Umbilical cord (tissue), 2 donors: Measurements from ENCODE around the gene ABCB6. TPM values are rescaled to one million over a fixed set of nuclear protein-coding genes. Genes with fewer than 3 reads are reported as not detected.

Source experiments
- DNase-seq: peaks from one replicate; pipeline ENCODE4 v3.0.0-alpha.2; 2015; ENCODE audit warnings: low spot score
- total RNA-seq: library from RNA; depleted of rRNA; stranded (reverse); fragments of >200 nt; gene quantifications from one replicate; pipeline ENCODE4 v1.2.3, GENCODE V29; 2014; ENCODE audit warnings: low replicate concordance; ENCODE audit not compliant: insufficient read depth

Gene ABCB6
- total RNA-seq, 1 donor from 2014 or later: 34.2 TPM

DNA sequence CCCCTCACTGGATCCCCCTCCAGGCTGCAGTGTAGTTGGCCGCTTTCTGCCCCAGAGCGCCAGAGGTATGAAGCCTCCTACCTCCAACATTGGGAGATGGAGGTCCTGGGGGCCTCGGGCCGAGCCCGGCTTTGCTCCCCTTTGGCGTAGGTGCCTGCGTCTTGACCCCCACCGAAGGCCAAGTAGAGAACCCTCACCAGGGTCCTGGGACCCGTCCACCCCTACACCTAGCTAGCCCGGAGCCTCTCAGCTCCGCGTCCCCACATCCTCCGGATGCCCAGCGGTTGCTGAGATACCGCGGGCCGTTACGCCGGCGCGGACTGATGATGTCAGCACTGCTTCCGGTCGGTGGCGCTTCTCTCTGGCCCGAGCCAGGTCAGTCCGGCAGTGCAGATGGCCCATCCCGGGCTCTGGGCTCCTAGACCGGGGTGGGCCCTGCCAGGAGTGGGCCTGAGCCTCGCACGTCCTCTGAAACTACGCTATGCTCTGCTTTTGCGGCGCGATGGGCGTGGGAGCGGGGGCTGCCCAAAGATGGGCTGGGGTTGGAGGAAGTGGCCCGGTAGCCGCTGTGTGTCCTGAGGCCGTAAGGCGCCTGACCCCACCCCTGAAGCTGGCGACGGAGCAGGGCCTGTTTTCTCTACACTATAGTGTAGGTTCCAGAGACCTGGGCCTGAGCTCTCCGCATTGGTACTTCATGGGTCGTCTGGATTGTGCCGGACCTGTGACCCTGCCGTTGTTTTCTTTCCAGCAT is 26.6 kb upstream of the ABCB6 start, which contains the start of the genes GLB1L and STK16:
Gene GLB1L, minus strand, starts transcription at position 297 of the 751 bp plus-strand sequence. CDS start 1,871 bp downstream, outside the sequence.
Gene STK16, plus strand, starts transcription at position 332 of the 751 bp plus-strand sequence. CDS start 521 bp downstream, outside the sequence.
- DNase-seq: peak; percentile 94

DNA sequence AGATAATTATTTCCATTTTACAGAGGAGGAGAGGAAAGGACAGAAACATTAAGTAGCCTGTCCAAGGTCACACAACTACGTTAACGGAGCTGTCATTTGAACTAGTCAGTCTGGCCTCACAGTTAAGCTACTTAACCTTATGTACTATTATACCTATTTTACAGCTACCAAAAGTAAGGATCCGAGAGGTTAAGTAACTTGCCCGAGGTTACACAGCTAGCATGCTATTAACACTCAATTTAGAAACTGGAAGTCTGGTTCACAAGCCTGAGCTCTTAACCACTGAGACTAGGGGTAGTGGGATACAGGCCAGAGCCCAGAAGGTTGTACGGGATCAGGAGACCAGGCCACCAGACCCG is 26.0 kb upstream of the ABCB6 start:
- DNase-seq: no peak

- DNase-seq: peak; percentile 43
These were observed 24.6 kb upstream of the ABCB6 start for GRCh38 chr2:219243291-219243761.

- no peak for DNase-seq
These were observed 15.6 kb upstream of the ABCB6 start for GRCh38 chr2:219234331-219234730.

GRCh38 chr2:219230059-219230540 is 11.3 kb upstream of the ABCB6 start:
- no peak for DNase-seq

- peak; percentile 100 for DNase-seq
These were observed 10.7 kb upstream of the ABCB6 start, which contains the start of the genes ANKZF1 and ATG9A for GRCh38 chr2:219229305-219230058. ANKZF1 (plus strand) TSS chr2:219229806; CDS start chr2:219230258, 452 bp downstream. ATG9A (minus strand) TSS chr2:219229636; CDS start chr2:219228024, 1,612 bp downstream.

DNA sequence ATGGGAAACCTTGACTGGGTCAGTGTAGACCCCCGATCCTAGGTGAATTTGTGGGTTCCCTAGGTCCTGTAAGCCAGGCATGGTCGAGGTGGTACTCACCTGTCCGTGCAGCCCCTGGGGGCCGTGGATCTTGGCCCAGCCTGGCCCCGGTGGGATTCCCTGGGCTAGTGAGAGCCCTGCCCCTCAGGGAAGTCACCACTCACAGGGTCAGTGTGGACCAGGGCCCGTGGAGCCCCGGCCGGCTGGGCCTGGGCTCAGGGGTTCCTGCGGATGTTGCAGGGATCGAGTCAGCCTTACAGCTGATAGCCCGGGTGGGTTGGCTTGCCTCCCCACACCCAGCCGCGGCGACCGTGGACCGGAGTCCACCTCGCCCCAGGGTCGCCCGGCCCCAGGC is 10.2 kb upstream of the ABCB6 start:
- no peak for DNase-seq

GRCh38 chr2:219228041-219228910 is 9.5 kb upstream of the ABCB6 start:
- DNase-seq: no peak

GRCh38 chr2:219225350-219225749 is 6.6 kb upstream of the ABCB6 start:
- DNase-seq: no peak

DNA sequence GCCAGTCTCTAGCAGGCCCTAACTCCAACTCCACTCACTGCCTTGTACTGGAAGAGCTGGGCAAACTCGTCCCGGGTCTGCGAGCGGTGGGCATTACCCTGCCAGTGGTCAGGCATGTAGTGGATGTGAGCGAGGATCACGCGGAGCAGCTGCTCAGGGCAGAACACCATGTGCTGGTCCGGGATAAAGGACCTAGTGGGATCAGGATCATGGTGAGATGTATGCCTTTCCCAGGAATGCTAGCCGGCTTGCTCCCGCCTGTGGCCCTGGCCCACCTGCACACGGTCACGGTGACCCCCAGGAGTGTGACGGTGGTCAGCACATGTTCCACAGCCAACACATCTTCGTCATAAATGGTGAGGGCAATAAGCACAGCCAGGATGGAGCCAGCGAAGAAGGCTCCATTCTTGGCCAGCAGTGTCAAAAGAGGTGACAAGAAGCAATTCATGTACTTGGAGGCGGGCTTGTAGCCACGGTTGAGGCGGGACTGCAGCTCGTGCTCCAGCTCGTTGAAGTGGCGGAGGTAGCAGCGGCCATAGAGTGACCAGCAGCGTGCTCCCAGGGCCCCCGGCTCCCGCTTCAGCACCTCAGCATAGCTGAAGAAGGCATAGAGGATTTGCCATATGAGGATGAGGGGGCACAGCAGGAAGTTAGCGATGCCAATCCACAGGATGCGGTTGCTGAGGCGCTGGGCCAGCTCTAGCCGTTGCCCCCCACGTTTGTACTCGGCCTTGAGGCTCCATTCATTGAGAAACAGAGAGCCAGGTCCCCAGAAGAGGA is 5.3 kb upstream of the ABCB6 start:
- DNase-seq: no peak

GRCh38 chr2:219221957-219222518 is 3.3 kb upstream of the ABCB6 start:
- no peak for DNase-seq

DNA sequence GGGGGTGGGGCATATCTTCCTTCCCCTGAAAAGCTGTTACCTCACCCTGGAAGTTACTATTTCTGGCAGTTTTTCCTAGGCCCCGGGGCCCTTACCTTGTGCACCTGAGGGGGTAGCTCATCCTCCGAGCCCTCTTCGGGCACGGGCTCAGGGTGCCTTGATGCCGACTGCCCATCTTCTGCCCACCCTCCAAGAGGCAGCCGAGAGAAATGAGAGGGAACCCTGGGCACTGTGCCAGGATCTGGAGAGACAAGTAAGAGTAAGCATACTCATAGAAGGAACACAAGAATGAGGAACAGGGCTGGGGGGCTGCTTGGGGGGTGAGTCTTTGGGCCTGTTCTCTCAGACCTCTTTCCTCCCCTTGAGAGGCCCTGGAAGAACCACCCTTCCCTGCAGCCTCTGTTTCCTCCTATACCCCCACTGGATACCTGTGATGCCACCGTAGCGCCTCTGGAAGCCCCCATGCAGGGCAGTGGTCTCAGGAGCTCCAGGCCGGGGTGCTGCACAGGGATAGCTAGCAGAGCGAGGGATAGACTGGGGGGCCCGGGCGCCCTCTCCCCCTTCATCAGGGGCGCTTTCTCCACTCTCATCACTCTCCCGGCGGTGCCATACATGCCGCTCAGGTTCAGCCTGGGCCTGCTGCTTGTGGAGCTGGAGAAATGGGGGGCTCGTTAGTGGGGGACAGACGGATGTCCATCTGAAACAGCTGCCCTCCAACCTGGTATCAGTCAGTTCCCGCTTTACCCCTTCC is 2.1 kb upstream of the ABCB6 start:
- DNase-seq: no peak

DNA sequence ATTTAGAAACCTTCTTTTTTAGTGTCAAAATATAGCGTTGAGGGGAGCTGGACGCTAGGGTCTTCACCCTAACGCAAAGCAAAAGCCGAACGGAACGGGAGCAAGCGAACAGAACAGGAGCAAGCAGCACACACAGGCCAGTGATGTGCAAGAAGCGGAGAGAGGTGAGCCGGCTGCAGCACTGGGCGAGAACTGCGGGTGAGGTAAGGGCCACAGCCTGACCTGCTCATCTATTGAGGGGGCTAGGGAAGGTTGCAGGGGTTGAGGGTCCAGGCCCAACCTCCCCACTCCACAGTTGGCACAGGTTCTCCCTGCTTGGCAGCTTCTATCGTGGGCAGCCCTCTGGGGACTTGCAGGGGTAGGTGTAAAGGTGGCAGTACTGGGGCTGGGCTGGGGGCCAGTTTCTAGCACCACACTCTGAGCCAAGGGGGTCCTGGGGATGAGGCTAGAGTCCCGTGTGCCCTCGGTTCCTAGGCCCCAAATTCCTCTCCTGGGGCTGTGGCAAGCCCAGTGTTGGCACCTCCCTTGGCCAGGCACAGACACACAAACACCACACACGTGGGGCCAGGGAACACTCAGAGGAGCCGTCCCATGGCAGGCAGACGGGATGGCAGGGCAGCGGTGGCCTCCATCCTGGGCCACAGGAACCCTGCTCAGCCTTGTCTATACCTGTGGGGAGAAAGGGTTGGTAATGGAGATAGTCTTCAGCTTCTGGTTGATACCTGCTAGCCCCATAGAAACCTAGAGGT is 1.2 kb upstream of the ABCB6 start:
- DNase-seq: no peak

DNA sequence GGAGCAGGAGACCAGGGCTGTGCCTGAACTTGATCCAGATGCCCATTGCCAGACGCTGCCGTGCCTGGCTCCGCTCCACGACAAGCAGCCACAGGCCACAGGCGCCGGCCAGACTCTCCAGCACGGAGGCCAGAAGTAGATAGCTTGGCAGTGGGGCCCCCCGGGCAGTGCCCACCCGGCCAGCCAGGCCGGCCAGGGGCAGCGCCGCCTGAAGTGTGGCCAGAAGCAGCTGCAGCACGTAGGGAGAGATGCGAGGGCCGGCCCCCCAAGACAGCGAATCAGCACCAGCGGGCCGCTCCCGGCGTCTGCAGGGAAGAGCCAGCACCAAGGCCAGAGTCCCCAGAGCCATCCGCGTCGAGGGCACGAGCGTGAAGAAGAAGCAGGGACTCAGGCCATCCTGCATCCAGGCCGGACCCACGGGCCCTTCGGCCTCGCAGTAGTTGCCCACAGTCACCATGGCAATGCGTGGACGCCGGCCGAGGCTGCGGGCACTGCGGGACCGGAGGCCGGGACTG is 484 bp downstream of the ABCB6 start:
- peak; percentile 80 for DNase-seq

- DNase-seq: no peak
These were observed 2.2 kb downstream of the ABCB6 start for GRCh38 chr2:219216535-219216915.

DNA sequence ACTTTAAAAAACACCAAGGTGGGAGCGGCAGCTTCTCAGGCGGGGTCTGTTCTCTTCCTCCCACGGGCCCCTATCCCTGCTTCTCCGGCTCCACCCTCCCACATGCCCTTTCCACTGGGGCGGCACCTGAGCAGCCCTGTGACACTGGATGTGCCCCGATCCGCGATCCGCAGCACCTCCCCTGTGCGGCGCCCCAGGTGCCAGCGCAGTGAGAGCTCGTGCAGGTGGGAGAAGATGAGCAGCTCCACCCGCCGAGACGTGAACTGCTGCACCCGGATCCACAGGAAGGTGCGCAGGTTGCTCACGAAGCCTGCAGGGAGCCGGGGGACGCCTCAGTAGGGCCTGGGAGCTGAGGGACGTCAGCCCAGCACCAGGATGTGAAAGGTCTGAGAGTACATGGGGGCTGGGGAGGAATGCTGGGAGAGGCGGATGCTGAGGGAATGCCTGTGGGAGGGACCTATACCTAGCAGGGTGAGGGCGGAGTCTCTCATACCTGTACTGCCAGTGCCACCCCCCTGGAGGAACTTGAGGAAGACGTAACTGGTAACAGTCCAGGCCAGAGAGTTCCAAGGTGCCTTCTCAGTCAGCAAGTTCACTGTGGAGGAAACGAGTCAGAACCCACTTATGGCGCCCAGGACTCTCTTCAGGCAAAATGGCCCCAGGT is 2.8 kb downstream of the ABCB6 start:
- DNase-seq: no peak

- DNase-seq: no peak
These were observed 4.0 kb downstream of the ABCB6 start for GRCh38 chr2:219214786-219215185.

- no peak for DNase-seq
These were observed 4.6 kb downstream of the ABCB6 start for GRCh38 chr2:219214141-219214540.
